GM12878 (cell line): ENCODE data around the gene NLGN1. TPM values are rescaled to one million over a fixed set of nuclear protein-coding genes. Genes with fewer than 3 reads are reported as not detected.

Experiments
- ATAC-seq: fragments of 200-7000 bp; cut with Tn5 transposase; 3 replicates; pipeline ENCODE4 v1.9.1; 2020; ENCODE audit warnings: mild to moderate bottlenecking, moderate library complexity
- BruUV-seq: library from RNA; stranded (reverse); fragments of 400-500 nt; replicated peaks from 2 replicates; lab custom pipeline; 2021; lab: Mats Ljungman, UMichigan
- CTCF ChIA-PET: fragments of 300-600 bp; sonication (Branson Sonifier 250); formaldehyde crosslinking; extraction: SDS; loops from one replicate; lab custom pipeline; 2021; ENCODE audit warnings: inconsistent platforms; lab: Yijun Ruan, JAX
- POLR2A ChIA-PET: fragments of 350-600 bp; formaldehyde crosslinking; extraction: SDS; loops from one replicate; lab custom pipeline; 2021; ENCODE audit warnings: inconsistent platforms; lab: Charles Lee
- RAD21 ChIA-PET: fragments of 300-600 bp; sonication (Branson Sonifier 250); formaldehyde crosslinking; loops from one replicate; lab custom pipeline; 2023; ENCODE audit warnings: antibody characterized with exemption; ENCODE audit not compliant: unreplicated experiment; lab: Charles Lee
- SMC1A ChIA-PET: fragments of 300-600 bp; sonication (Branson Sonifier 250); formaldehyde crosslinking; loops from one replicate; lab custom pipeline; 2023; ENCODE audit not compliant: unreplicated experiment, uncharacterized antibody; lab: Charles Lee
- DNase-seq: peaks from one replicate; pipeline ENCODE4 v3.0.0-alpha.2; 2011; ENCODE audit warnings: low read depth, low spot score
- FAIRE-seq: peaks from 3 replicates; lab custom pipeline; 2011; peaks lifted over from hg19 to GRCh38; lab: Jason Lieb, UNC
- H2AFZ ChIP-seq: 2 replicates; pipeline ENCODE4 v1.6.0; 2011; ENCODE audit warnings: low read depth, low read length, control low read depth; ENCODE audit not compliant: control insufficient read depth
- H3K27ac ChIP-seq: 2 replicates; pipeline ENCODE4 v1.5.1; 2011; ENCODE audit warnings: control low read depth; ENCODE audit not compliant: control insufficient read depth, insufficient read depth
- H3K27me3 ChIP-seq, 2 experiments: replicated peaks in 1 of 2; 2 replicates each; pipeline versions ENCODE4 v1.6.0 to v1.6.1; 2011; ENCODE audit warnings: low read length in 1 of 2; ENCODE audit not compliant: control insufficient read depth in 2 of 2, insufficient read depth in 2 of 2
- H3K36me3 ChIP-seq, 2 experiments: 2 replicates each; pipeline ENCODE4 v1.5.1; 2011; ENCODE audit warnings: low read length in 1 of 2; ENCODE audit not compliant: control insufficient read depth in 2 of 2, insufficient read depth in 2 of 2
- H3K4me1 ChIP-seq: 2 replicates; pipeline ENCODE4 v1.6.1; 2011; ENCODE audit warnings: mild to moderate bottlenecking, low read length, moderate library complexity, mixed read lengths; ENCODE audit not compliant: control insufficient read depth, insufficient read depth
- H3K4me2 ChIP-seq: 2 replicates; pipeline ENCODE4 v1.6.0; 2011; ENCODE audit warnings: control low read depth; ENCODE audit not compliant: control insufficient read depth, insufficient read depth
- H3K4me3 ChIP-seq: fragments of 200-600 bp; sonication (generic); 2 replicates; pipeline ENCODE4 v1.5.1; 2016
- H3K79me2 ChIP-seq: 2 replicates; pipeline ENCODE4 v1.6.0; 2011; ENCODE audit warnings: low read length; ENCODE audit not compliant: control insufficient read depth, insufficient read depth
- H3K9ac ChIP-seq: 2 replicates; pipeline ENCODE4 v1.8.0; 2011; ENCODE audit warnings: low read length, control low read depth, mixed read lengths; ENCODE audit not compliant: control insufficient read depth, insufficient read depth
- H3K9me3 ChIP-seq: replicated peaks from 3 replicates; pipeline ENCODE4 v1.5.1; 2011; ENCODE audit warnings: mild to moderate bottlenecking, low read length; ENCODE audit not compliant: control insufficient read depth, insufficient read depth
- H4K20me1 ChIP-seq: 2 replicates; pipeline ENCODE4 v1.6.0; 2011; ENCODE audit not compliant: control insufficient read depth, insufficient read depth
- CEBPB ChIP-seq, 2 experiments: fragments of 150-350 bp in 1 of 2; IDR thresholded peaks; 2 replicates each; pipeline ENCODE4 v1.6.1; 2012 to 2014; ENCODE audit warnings: low read depth in 2 of 2, low read length in 2 of 2, borderline replicate concordance in 1 of 2, inconsistent platforms in 1 of 2
- CREM ChIP-seq: IDR thresholded peaks from 2 replicates; pipeline ENCODE4 v1.6.1; 2014; ENCODE audit warnings: antibody characterized with exemption, low read depth
- ESRRA ChIP-seq: IDR thresholded peaks from 2 replicates; pipeline ENCODE4 v1.6.1; 2012; ENCODE audit warnings: mild to moderate bottlenecking, low read length, improper control_type of control experiment
- ETV6 ChIP-seq, 2 experiments: fragments of 450-650 bp in 1 of 2; IDR thresholded peaks in 1 of 2; conservative IDR thresholded peaks in 1 of 2; 2 replicates each; pipeline ENCODE4 v1.6.1; 2014; ENCODE audit warnings: antibody characterized with exemption in 1 of 2, borderline replicate concordance in 1 of 2, low read depth in 1 of 2, mild to moderate bottlenecking in 1 of 2, moderate library complexity in 1 of 2
- FOXK2 ChIP-seq: fragments of 450-650 bp; IDR thresholded peaks from 2 replicates; pipeline ENCODE4 v1.6.1; 2017; ENCODE audit warnings: mild to moderate bottlenecking, moderate library complexity
- IKZF1 ChIP-seq: fragments of 450-650 bp; conservative IDR thresholded peaks from 2 replicates; pipeline ENCODE4 v1.6.1; 2017; ENCODE audit warnings: antibody characterized with exemption, mild to moderate bottlenecking
- MTA3 ChIP-seq: IDR thresholded peaks from 2 replicates; pipeline ENCODE4 v1.6.1; 2012; ENCODE audit warnings: low read length, inconsistent platforms, borderline replicate concordance
- MYB ChIP-seq: fragments of 150-350 bp; IDR thresholded peaks from 2 replicates; pipeline ENCODE4 v1.6.1; 2014; ENCODE audit warnings: mild to moderate bottlenecking, low read depth, low read length, borderline replicate concordance
- NFIC ChIP-seq: IDR thresholded peaks from 2 replicates; pipeline ENCODE4 v1.6.1; 2012; ENCODE audit warnings: low read depth, mild to moderate bottlenecking, inconsistent platforms, low read length, moderate library complexity
- NFYA ChIP-seq: IDR thresholded peaks from 2 replicates; pipeline ENCODE4 v1.6.1; 2011; ENCODE audit warnings: low read depth, mild to moderate bottlenecking, low read length, improper control_type of control experiment, borderline replicate concordance
- NR2C2 ChIP-seq: IDR thresholded peaks from 2 replicates; pipeline ENCODE4 v1.6.1; 2011; ENCODE audit warnings: borderline replicate concordance, low read depth; ENCODE audit not compliant: control insufficient read depth, insufficient read length
- PAX8 ChIP-seq: fragments of 450-650 bp; IDR thresholded peaks from 2 replicates; pipeline ENCODE4 v1.6.1; 2017; ENCODE audit warnings: mild to moderate bottlenecking, moderate library complexity
- POLR2A ChIP-seq: IDR thresholded peaks from 2 replicates; pipeline ENCODE4 v1.6.1; 2011; ENCODE audit warnings: low read depth, mild to moderate bottlenecking, low read length
- RCOR1 ChIP-seq: conservative IDR thresholded peaks from 2 replicates; pipeline ENCODE4 v1.6.1; 2012; ENCODE audit warnings: low read depth, low read length, improper control_type of control experiment
- TBL1XR1 ChIP-seq: IDR thresholded peaks from 2 replicates; pipeline ENCODE4 v1.6.1; 2012; ENCODE audit warnings: low read depth, low read length, improper control_type of control experiment
- ZSCAN29 ChIP-seq: fragments of 450-650 bp; IDR thresholded peaks from 2 replicates; pipeline ENCODE4 v1.6.1; 2017; ENCODE audit warnings: mild to moderate bottlenecking, moderate library complexity
- WGBS: methylation state at CpG from one replicate; pipeline ENCODE4 v1.1.6; 2016; ENCODE audit warnings: low lambda C conversion rate; ENCODE audit not compliant: insufficient replicate concordance, insufficient coverage; ENCODE audit errors: missing lambda C conversion rate; 5-methylcytosine and 5-hydroxymethylcytosine counted together
- in situ Hi-C: fragments of 300-500 bp; cut with MboI; formaldehyde crosslinking; loops from 9 replicates; pipeline ENCODE4 v1.14.3; 2018; ENCODE audit warnings: mixed read lengths
- intact Hi-C: fragments of 100-400 bp; cut with micrococcal nuclease; formaldehyde crosslinking; loops from one replicate; pipeline ENCODE4 v1.14.2; 2022; ENCODE audit not compliant: unreplicated experiment
- polyA plus RNA-seq, 11 experiments: library from polyadenylated mRNA; depleted of rRNA in 4 of 11; unstranded in 6 of 11; stranded (reverse) in 5 of 11; fragments of >200 nt; fragmentation: Nextera tagmentation in 4 of 11; fragmentation: Illumina TruSeq in 1 of 11; extraction: Ambion mirVana in 4 of 11; extraction: Trizol in 1 of 11; gene quantifications; 1 replicate in 1 of 11; 2 replicates in 10 of 11; pipeline versions ENCODE4 v1.2.1 to v1.2.3, GENCODE V29; 2011 to 2016; ENCODE audit warnings: inconsistent platforms in 2 of 11, missing spikeins in 2 of 11, low read depth in 1 of 11
- total RNA-seq, 4 experiments: library from RNA; depleted of rRNA in 3 of 4; stranded (reverse); fragments of >200 nt in 3 of 4; fragmentation: Illumina TruSeq in 1 of 4; extraction: Trizol in 1 of 4; gene quantifications; 2 replicates each; pipeline versions ENCODE4 v1.2.1 to v1.2.3, GENCODE V29; 2013 to 2021
- TF ChIP-seq, protein P1 (sequence below): IDR thresholded peaks from 2 replicates; pipeline ENCODE4 v1.6.1; 2012; ENCODE audit warnings: low read depth, low read length, improper control_type of control experiment
- TF ChIP-seq, protein P2 (sequence below): IDR thresholded peaks from 2 replicates; pipeline ENCODE4 v1.6.1; 2012; ENCODE audit warnings: low read depth, low read length, improper control_type of control experiment

NLGN1 gene
- total and polyA plus RNA-seq, 10 of the 15 experiments (the other 5 are each of a cell fraction or from before 2014, with no cell fraction given), result not detected

DNA sequence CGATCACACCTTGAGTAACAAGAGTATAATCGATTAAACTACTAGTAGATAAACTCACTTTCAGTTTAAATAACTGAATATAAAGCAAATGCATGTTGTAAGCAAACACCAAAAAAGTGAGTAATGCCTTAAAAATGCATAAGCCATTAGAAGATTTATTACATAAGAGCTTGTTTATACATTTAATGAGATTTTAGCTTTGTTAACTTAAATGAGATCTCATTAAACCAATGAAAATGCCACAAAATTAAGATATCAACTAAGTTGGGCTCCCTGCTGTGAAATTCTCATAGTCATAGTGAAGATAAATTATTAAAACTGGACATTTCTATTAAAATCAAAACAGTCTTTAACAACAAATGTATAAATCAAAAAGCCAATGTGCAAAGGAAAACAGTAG, 701.2 kb downstream of the NLGN1 start:
- ATAC-seq, result no peak
- Histone ChIP-seq H3K4me2 (no peak overlapping the region), H3K36me3 (no peaks in the 10 kb centered on the region), H3K9me3 (no peaks in the 10 kb centered on the region), H3K79me2 (no peaks in the 10 kb centered on the region), H3K9ac (no peak overlapping the region), H2AFZ (no peak overlapping the region)
- no peak for FAIRE-seq
- 29% methylated on average over 2 of the region's 2 CpGs for WGBS
- CTCF ChIA-PET, result interaction anchor here (1.7 kb wide), 1 partner anchor 24 kb away, joined by 6 read pairs; no protein-coding TSS in a partner anchor
- RAD21 ChIA-PET, result no interaction called here
- TF ChIP-seq MYB (no peak), NFIC (no peak), POLR2A (no peak), NR2C2 (no peak), MTA3 (no peak), TBL1XR1 (no peak), RCOR1 (no peak), FOXK2 (no peak), CEBPB (IDR thresholded peaks at IDR 0.05; ENCODE audit: borderline replicate concordance in 1 of 2, low read depth in 2 of 2, low read length in 2 of 2) (no peak), ETV6 (conservative IDR thresholded peaks at IDR 0.05 in 1 of 2, IDR thresholded peaks at IDR 0.05 in 1 of 2; ENCODE audit: borderline replicate concordance in 1 of 2, low read depth in 1 of 2) (no peak), ZSCAN29 (no peak), PAX8 (no peak), CREM (no peak), ESRRA (no peak), NFYA (no peak), IKZF1 (no peak)
- TF ChIP-seq, protein P1, sequence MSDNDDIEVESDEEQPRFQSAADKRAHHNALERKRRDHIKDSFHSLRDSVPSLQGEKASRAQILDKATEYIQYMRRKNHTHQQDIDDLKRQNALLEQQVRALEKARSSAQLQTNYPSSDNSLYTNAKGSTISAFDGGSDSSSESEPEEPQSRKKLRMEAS, result no peak
- TF ChIP-seq, protein P2, sequence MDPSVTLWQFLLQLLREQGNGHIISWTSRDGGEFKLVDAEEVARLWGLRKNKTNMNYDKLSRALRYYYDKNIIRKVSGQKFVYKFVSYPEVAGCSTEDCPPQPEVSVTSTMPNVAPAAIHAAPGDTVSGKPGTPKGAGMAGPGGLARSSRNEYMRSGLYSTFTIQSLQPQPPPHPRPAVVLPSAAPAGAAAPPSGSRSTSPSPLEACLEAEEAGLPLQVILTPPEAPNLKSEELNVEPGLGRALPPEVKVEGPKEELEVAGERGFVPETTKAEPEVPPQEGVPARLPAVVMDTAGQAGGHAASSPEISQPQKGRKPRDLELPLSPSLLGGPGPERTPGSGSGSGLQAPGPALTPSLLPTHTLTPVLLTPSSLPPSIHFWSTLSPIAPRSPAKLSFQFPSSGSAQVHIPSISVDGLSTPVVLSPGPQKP, result no peak
- TF ChIP-seq, all 136 proteins: peak for 0
- Histone ChIP-seq H3K4me3 (no peak overlapping the region), H3K27me3 (no peaks in the 10 kb centered on the region), H4K20me1 (no peaks in the 10 kb centered on the region), H3K27ac (no peak overlapping the region), H3K4me1 (no peaks in the 10 kb centered on the region)
- no peak for DNase-seq
- BruUV-seq, result no TSS peak
- in situ Hi-C loops (no loop called here), intact Hi-C loops (no loop called here)
- POLR2A ChIA-PET, result no interaction called here
- SMC1A ChIA-PET, result interaction anchor here (0.7 kb wide), 1 partner anchor 62 kb away, joined by 3 read pairs; no protein-coding TSS in a partner anchor
